WTC11 (cell line): ENCODE results near the gene LRP11. TPM values are rescaled to one million over a fixed set of nuclear protein-coding genes. Genes with fewer than 3 reads are reported as not detected.
A peak's percentile ranks its signal among the peaks of the same experiment; 100 is the strongest.

Experiments used
- ATAC-seq: fragments of 200-7000 bp; cut with Tn5 transposase; 2 replicates; pipeline ENCODE4 v1.10.0; 2021; ENCODE audit warnings: mild to moderate bottlenecking, moderate library complexity
- CTCF ChIA-PET: fragments of 300-600 bp; sonication (Branson Sonifier 250); formaldehyde crosslinking; loops from one replicate; lab custom pipeline; 2021; ENCODE audit warnings: antibody characterized with exemption; lab: Charles Lee
- POLR2A ChIA-PET: fragments of 350-600 bp; sonication (Branson Sonifier 250); formaldehyde crosslinking; loops from one replicate; lab custom pipeline; 2021; ENCODE audit warnings: antibody characterized with exemption; lab: Charles Lee
- DNase-seq: peaks from one replicate; pipeline ENCODE4 v3.0.0; 2021; ENCODE audit warnings: low spot score
- H3K27ac Mint-ChIP-seq: 2 replicates; pipeline ENCODE4 v1.8.0; 2021; ENCODE audit warnings: mixed read lengths
- H3K27me3 Mint-ChIP-seq: 2 replicates; pipeline ENCODE4 v1.8.0; 2021; ENCODE audit warnings: low read depth, mild to moderate bottlenecking, moderate library complexity, mixed read lengths
- H3K36me3 Mint-ChIP-seq: 2 replicates; pipeline ENCODE4 v1.8.0; 2021; ENCODE audit warnings: mixed read lengths
- H3K4me1 Mint-ChIP-seq: 2 replicates; pipeline ENCODE4 v1.8.0; 2022; ENCODE audit warnings: mixed read lengths
- H3K4me3 Mint-ChIP-seq: 2 replicates; pipeline ENCODE4 v1.8.0; 2021; ENCODE audit warnings: mild to moderate bottlenecking, moderate library complexity, mixed read lengths
- H3K9me3 Mint-ChIP-seq: 2 replicates; pipeline ENCODE4 v1.8.0; 2021; ENCODE audit warnings: mixed read lengths
- AFF4 ChIP-seq: sonication (generic); formaldehyde crosslinking; IDR thresholded peaks from 2 replicates; pipeline ENCODE4 v1.8.1; 2023; ENCODE audit warnings: mild to moderate bottlenecking, missing genetic modification reagents, borderline replicate concordance
- AR ChIP-seq: fragments of 250-450 bp; sonication (Bioruptor Pico); IDR thresholded peaks from 2 replicates; pipeline ENCODE4 v1.9.0; 2021; ENCODE audit warnings: mild to moderate bottlenecking
- CDX4 ChIP-seq: fragments of 250-450 bp; sonication (Bioruptor Pico); IDR thresholded peaks from 2 replicates; pipeline ENCODE4 v1.9.0; 2021; ENCODE audit warnings: moderate library complexity, mild to moderate bottlenecking, inconsistent platforms, borderline replicate concordance
- FOXP1 ChIP-seq: sonication (generic); formaldehyde crosslinking; IDR thresholded peaks from 2 replicates; pipeline ENCODE4 v1.8.0; 2022; ENCODE audit warnings: missing genetic modification reagents, mild to moderate bottlenecking, moderate library complexity, borderline replicate concordance
- GRHL2 ChIP-seq: fragments of 250-450 bp; sonication (Bioruptor Pico); IDR thresholded peaks from 2 replicates; pipeline ENCODE4 v1.8.0; 2022; ENCODE audit warnings: mild to moderate bottlenecking, moderate library complexity; ENCODE audit not compliant: insufficient replicate concordance, severe bottlenecking
- IRF1 ChIP-seq: sonication (generic); formaldehyde crosslinking; IDR thresholded peaks from 2 replicates; pipeline ENCODE4 v1.8.0; 2023; ENCODE audit warnings: missing genetic modification reagents
- MXD4 ChIP-seq: fragments of 250-450 bp; sonication (Bioruptor Pico); IDR thresholded peaks from 2 replicates; pipeline ENCODE4 v1.8.0; 2021; ENCODE audit warnings: mild to moderate bottlenecking, moderate library complexity, borderline replicate concordance
- NFATC4 ChIP-seq: fragments of 250-450 bp; sonication (Bioruptor Pico); IDR thresholded peaks from 2 replicates; pipeline ENCODE4 v1.9.0; 2021; ENCODE audit warnings: mild to moderate bottlenecking
- NFYB ChIP-seq: sonication (generic); formaldehyde crosslinking; conservative IDR thresholded peaks from 2 replicates; pipeline ENCODE4 v1.8.0; 2022; ENCODE audit warnings: low read depth, missing genetic modification reagents
- NR1H2 ChIP-seq: sonication (generic); formaldehyde crosslinking; IDR thresholded peaks from 2 replicates; pipeline ENCODE4 v1.9.0; 2021; ENCODE audit warnings: mild to moderate bottlenecking, moderate library complexity, missing genetic modification reagents
- SMAD4 ChIP-seq: sonication (generic); formaldehyde crosslinking; IDR thresholded peaks from 2 replicates; pipeline ENCODE4 v1.8.0; 2022; ENCODE audit warnings: mild to moderate bottlenecking, missing genetic modification reagents
- SOX15 ChIP-seq: fragments of 250-450 bp; sonication (Bioruptor Pico); IDR thresholded peaks from 2 replicates; pipeline ENCODE4 v1.9.0; 2021; ENCODE audit warnings: mild to moderate bottlenecking
- ZMAT4 ChIP-seq: fragments of 250-450 bp; sonication (Bioruptor Pico); IDR thresholded peaks from 2 replicates; pipeline ENCODE4 v1.9.0; 2021; ENCODE audit warnings: mild to moderate bottlenecking
- ZNF138 ChIP-seq: sonication (generic); formaldehyde crosslinking; conservative IDR thresholded peaks from 2 replicates; pipeline ENCODE4 v1.8.1; 2022; ENCODE audit warnings: mild to moderate bottlenecking, moderate library complexity, missing genetic modification reagents
- ZNF219 ChIP-seq: sonication (generic); formaldehyde crosslinking; IDR thresholded peaks from 2 replicates; pipeline ENCODE4 v1.8.0; 2023; ENCODE audit warnings: missing genetic modification reagents, mild to moderate bottlenecking, borderline replicate concordance
- ZNF232 ChIP-seq: sonication (generic); formaldehyde crosslinking; IDR thresholded peaks from 2 replicates; pipeline ENCODE4 v1.8.0; 2022; ENCODE audit warnings: mild to moderate bottlenecking, missing genetic modification reagents
- ZNF281 ChIP-seq: sonication (generic); formaldehyde crosslinking; IDR thresholded peaks from 2 replicates; pipeline ENCODE4 v1.8.0; 2023; ENCODE audit warnings: mild to moderate bottlenecking, missing genetic modification reagents
- ZNF416 ChIP-seq: fragments of 250-450 bp; sonication (Bioruptor Pico); IDR thresholded peaks from 2 replicates; pipeline ENCODE4 v1.9.0; 2021; ENCODE audit warnings: mild to moderate bottlenecking, inconsistent platforms
- ZNF532 ChIP-seq: fragments of 250-450 bp; sonication (Bioruptor Pico); IDR thresholded peaks from 2 replicates; pipeline ENCODE4 v1.9.0; 2021; ENCODE audit warnings: mild to moderate bottlenecking, borderline replicate concordance
- ZNF671 ChIP-seq: fragments of 250-450 bp; sonication (Bioruptor Pico); IDR thresholded peaks from 2 replicates; pipeline ENCODE4 v1.8.0; 2021; ENCODE audit warnings: mild to moderate bottlenecking
- total RNA-seq: library from RNA; stranded (reverse); gene quantifications from 3 replicates; pipeline ENCODE4 v1.2.3, GENCODE V29; 2021

LRP11 gene
- total RNA-seq, 1 experiment from 2014 or later = 19.8 TPM

GRCh38 chr6:149884617-149885016, 20.5 kb upstream of the LRP11 start:
- ATAC-seq (no peak), DNase-seq (no peak)
- Mint-ChIP-seq H3K27me3 (peaks cover 29% of the 10 kb centered on the region), H3K36me3 (no peaks in the 10 kb centered on the region), H3K27ac (no peak overlapping the region), H3K9me3 (0 out of 2 replicates have a peak, but pooled peaks cover 3% of the 10 kb centered on the region), H3K4me3 (peak overlapping the region; percentile 0; the same call in 1 of the 2 replicates), H3K4me1 (0 out of 2 replicates have a peak, but pooled peaks cover 5% of the 10 kb centered on the region)
- POLR2A ChIA-PET = interaction anchor here (1.0 kb wide), 1 partner anchor 21 kb away, joined by 3 read pairs; the partner anchor contains the start of gene LRP11
- CTCF ChIA-PET = no interaction called here
- TF ChIP-seq GRHL2 (CRISPR knock-in tag) = no peak
- no peak for TF ChIP-seq CDX4 (CRISPR knock-in tag)
- no peak for TF ChIP-seq ZMAT4 (CRISPR knock-in tag)
- TF ChIP-seq FOXP1 = no peak
- TF ChIP-seq AR (CRISPR knock-in tag) = no peak
- TF ChIP-seq NFATC4 (CRISPR knock-in tag) = no peak
- no peak for TF ChIP-seq ZNF532 (CRISPR knock-in tag)
- TF ChIP-seq ZNF671 (CRISPR knock-in tag) = no peak
- TF ChIP-seq MXD4 (CRISPR knock-in tag) = no peak
- no peak for TF ChIP-seq ZNF219 (CRISPR knock-in tag)
- TF ChIP-seq NR1H2 = no peak

GRCh38 chr6:149884215-149884614, 20.1 kb upstream of the LRP11 start:
- H3K27me3 Mint-ChIP-seq = peaks cover 29% of the 10 kb centered on the region
- TF ChIP-seq AFF4 (CRISPR knock-in tag) (no peak), ZNF138 (CRISPR knock-in tag) (no peak), NFYB (CRISPR knock-in tag) (no peak), ZNF281 (CRISPR knock-in tag) (no peak), ZNF232 (CRISPR knock-in tag) (no peak), ZNF416 (CRISPR knock-in tag) (no peak), SOX15 (no peak), IRF1 (CRISPR knock-in tag) (no peak), SMAD4 (CRISPR knock-in tag) (no peak)

More at GRCh38 chr6:149884215-149884614, 20.1 kb upstream of the LRP11 start:
- Mint-ChIP-seq H3K4me1 (0 out of 2 replicates have a peak, but pooled peaks cover 5% of the 10 kb centered on the region), H3K27ac (no peak overlapping the region), H3K36me3 (no peaks in the 10 kb centered on the region), H3K4me3 (peak overlapping the region; percentile 0; the same call in 1 of the 2 replicates), H3K9me3 (0 out of 2 replicates have a peak, but pooled peaks cover 3% of the 10 kb centered on the region)
- ChIA-PET POLR2A (interaction anchor here (1.0 kb wide), 1 partner anchor 21 kb away, joined by 3 read pairs; the partner anchor contains the start of gene LRP11), CTCF (no interaction called here)
- DNase-seq (peak; percentile 63), ATAC-seq (peak; percentile 99)
